ENCODE results near the gene CLEC1B. TPM values are rescaled to one million over a fixed set of nuclear protein-coding genes. Genes with fewer than 3 reads are reported as not detected.

The CLEC1B gene
- total RNA-seq, 1 experiment from 2014 or later = not detected

DNA sequence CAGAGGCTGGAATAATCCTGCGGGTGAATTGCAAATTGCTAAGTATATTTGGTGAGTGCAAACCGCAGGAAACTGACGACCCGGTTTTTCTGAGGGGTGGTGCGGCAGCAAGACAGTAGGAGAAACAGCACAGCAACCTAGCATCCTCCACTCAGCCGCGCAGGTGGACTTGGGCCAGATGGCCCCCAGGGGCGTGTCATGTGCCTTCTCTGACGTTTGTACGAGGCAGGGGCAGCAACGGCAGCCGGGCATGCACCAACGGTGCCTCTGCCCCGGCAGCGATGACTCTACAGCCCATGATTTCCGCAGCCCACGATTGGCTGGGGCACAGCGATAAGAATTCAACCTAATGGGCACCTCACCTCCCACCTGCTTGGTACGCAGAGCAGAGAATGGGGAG lies 55.7 kb downstream of the CLEC1B start:
- no peak for DNase-seq
- no TSS peak for BruUV-seq (replicated peaks)
- intact Hi-C loops (cut with micrococcal nuclease; ENCODE audit: unreplicated experiment) = no loop called here
- H3K27ac Mint-ChIP-seq (ENCODE audit: unreplicated experiment) = no peak overlapping the region
- CTCF ChIA-PET = no interaction called here
- peaks cover 60% of the 10 kb centered on the region for H3K27me3 Mint-ChIP-seq (ENCODE audit: unreplicated experiment)
- no peaks in the 10 kb centered on the region for H3K9me3 Mint-ChIP-seq (ENCODE audit: low read depth, unreplicated experiment)
- H3K4me1 Mint-ChIP-seq (ENCODE audit: low read depth, unreplicated experiment) = no peaks in the 10 kb centered on the region
- TF ChIP-seq, protein P1, sequence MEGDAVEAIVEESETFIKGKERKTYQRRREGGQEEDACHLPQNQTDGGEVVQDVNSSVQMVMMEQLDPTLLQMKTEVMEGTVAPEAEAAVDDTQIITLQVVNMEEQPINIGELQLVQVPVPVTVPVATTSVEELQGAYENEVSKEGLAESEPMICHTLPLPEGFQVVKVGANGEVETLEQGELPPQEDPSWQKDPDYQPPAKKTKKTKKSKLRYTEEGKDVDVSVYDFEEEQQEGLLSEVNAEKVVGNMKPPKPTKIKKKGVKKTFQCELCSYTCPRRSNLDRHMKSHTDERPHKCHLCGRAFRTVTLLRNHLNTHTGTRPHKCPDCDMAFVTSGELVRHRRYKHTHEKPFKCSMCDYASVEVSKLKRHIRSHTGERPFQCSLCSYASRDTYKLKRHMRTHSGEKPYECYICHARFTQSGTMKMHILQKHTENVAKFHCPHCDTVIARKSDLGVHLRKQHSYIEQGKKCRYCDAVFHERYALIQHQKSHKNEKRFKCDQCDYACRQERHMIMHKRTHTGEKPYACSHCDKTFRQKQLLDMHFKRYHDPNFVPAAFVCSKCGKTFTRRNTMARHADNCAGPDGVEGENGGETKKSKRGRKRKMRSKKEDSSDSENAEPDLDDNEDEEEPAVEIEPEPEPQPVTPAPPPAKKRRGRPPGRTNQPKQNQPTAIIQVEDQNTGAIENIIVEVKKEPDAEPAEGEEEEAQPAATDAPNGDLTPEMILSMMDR (IDR thresholded peaks at IDR 0.05; ENCODE audit: unreplicated experiment) = no peak
- H3K4me3 Mint-ChIP-seq (ENCODE audit: low read depth, unreplicated experiment) = no peak overlapping the region
- no peaks in the 10 kb centered on the region for H3K36me3 Mint-ChIP-seq (ENCODE audit: insufficient read depth, unreplicated experiment)

Other genes with a start within 250 kb of the CLEC1B start
- gene CD69, start 238.2 kb downstream of the CLEC1B start, total RNA-seq (2022) = 1.7 and 2.6 TPM in 2 replicates
- 0.32 TPM in 1 of 2 replicates, not detected in the other for gene KLRF1, start 171.6 kb downstream of the CLEC1B start, total RNA-seq (2022)
- 0.51 TPM in 1 of 2 replicates, not detected in the other for gene CLEC2B, start 129.8 kb downstream of the CLEC1B start, total RNA-seq (2022)
- gene KLRF2, start 117.6 kb downstream of the CLEC1B start, total RNA-seq (2022) = not detected in 2 replicates
- not detected in 2 replicates for gene CLEC2A, start 66.8 kb downstream of the CLEC1B start, total RNA-seq (2022)
- gene CLEC12A, start 27.7 kb downstream of the CLEC1B start, total RNA-seq (2022) = not detected in 2 replicates
- not detected in 2 replicates for gene CLEC12B, start 11.5 kb upstream of the CLEC1B start, total RNA-seq (2022)
- gene CLEC9A, start 31.6 kb upstream of the CLEC1B start, total RNA-seq (2022) = not detected in 2 replicates
- gene CLEC1A, start 99.9 kb upstream of the CLEC1B start, total RNA-seq (2022) = not detected in 2 replicates
- gene CLEC7A, start 131.1 kb upstream of the CLEC1B start, total RNA-seq (2022) = 1.2 and 1.4 TPM in 2 replicates
- gene OLR1, start 173.0 kb upstream of the CLEC1B start, total RNA-seq (2022) = not detected in 2 replicates
- not detected in 2 replicates for gene TMEM52B, start 179.9 kb upstream of the CLEC1B start, total RNA-seq (2022)
- 54.8 and 61.0 TPM in 2 replicates for gene GABARAPL1, start 213.8 kb upstream of the CLEC1B start, total RNA-seq (2022)